ENCODE measurements around the gene ADCY1.

DNA sequence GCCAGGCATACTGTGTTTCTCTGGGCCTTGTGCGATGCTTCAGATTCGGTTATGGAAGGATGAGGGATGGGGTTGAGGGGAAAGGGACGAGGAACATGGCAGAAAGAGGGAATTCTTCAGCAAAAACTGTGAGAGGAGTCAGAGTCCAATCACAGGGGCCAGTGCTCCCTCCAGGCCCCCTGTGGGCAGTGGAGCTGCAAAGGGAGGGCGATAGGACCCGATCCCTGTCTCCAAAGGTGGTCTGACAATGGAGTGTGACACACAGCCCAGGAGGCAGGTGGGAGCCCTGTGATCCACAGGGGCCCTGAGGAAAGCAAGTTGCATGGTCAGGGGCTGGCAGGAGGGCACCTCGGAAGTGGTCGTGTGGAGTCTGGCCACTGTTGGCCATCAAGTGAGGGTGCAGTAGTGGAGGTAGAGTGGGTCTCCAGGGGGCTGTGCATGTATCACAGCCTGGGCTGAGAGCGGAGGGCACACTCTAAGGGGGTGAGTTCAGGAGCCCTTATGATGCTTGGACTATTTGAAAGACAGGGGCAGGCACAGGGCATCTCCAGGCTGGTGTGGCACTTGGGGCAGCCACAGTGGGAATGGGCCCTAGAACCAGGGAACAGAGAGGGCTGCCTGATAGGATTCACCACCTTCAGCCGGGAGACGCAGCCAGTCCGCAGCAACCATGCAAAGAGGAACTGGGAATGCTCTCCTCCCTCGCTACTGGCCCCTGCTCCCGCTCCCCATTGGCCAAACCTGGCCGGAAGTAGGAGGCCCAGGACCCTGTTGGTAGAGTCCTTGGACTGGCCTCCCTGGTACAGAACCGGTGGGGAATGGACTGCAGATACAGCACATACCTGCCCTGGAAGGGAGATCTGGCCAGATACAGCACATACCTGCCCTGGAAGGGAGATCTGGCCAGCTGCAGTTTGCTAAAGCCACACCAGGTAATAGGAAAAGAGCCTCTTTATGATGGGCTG is 115.9 kb downstream of the ADCY1 start:
- TF ChIP-seq, protein P1, sequence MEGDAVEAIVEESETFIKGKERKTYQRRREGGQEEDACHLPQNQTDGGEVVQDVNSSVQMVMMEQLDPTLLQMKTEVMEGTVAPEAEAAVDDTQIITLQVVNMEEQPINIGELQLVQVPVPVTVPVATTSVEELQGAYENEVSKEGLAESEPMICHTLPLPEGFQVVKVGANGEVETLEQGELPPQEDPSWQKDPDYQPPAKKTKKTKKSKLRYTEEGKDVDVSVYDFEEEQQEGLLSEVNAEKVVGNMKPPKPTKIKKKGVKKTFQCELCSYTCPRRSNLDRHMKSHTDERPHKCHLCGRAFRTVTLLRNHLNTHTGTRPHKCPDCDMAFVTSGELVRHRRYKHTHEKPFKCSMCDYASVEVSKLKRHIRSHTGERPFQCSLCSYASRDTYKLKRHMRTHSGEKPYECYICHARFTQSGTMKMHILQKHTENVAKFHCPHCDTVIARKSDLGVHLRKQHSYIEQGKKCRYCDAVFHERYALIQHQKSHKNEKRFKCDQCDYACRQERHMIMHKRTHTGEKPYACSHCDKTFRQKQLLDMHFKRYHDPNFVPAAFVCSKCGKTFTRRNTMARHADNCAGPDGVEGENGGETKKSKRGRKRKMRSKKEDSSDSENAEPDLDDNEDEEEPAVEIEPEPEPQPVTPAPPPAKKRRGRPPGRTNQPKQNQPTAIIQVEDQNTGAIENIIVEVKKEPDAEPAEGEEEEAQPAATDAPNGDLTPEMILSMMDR (IDR thresholded peaks at IDR 0.05) = no peak
- TF ChIP-seq POLR2A (IDR thresholded peaks at IDR 0.05) = no peak
